Activated T-cell treated with anti-CD3 and anti-CD28 coated beads for 1 hour (primary cell): Measurements from ENCODE around the gene OR52K2.
"Not testable (repeated sequence)": the region's sequence is repeated elsewhere in the genome, so short reads cannot be mapped to it uniquely, and the experiment has no call there.

Experiments used
- DNase-seq: peaks from one replicate; pipeline ENCODE4 v3.0.0-alpha.2; 2020; ENCODE audit warnings: low read depth

Gene OR52K2

GRCh38 chr11:4448995-4449394, at the start of gene OR52K2:
Gene OR52K2 (plus strand): TSS chr11:4449295. CDS start chr11:4449340, 45 bp downstream.
- DNase-seq = no peak

GRCh38 chr11:4406206-4406605, 42.9 kb upstream of the OR52K2 start:
- DNase-seq = not testable (repeated sequence)

GRCh38 chr11:4416306-4416705, 32.8 kb upstream of the OR52K2 start:
- no peak for DNase-seq

GRCh38 chr11:4416816-4417215, 32.3 kb upstream of the OR52K2 start:
- DNase-seq = no peak

GRCh38 chr11:4418403-4418802, 30.7 kb upstream of the OR52K2 start:
- no peak for DNase-seq

GRCh38 chr11:4430051-4430450, 19.0 kb upstream of the OR52K2 start:
- no peak for DNase-seq

- DNase-seq = no peak
These were observed 15.2 kb upstream of the OR52K2 start for GRCh38 chr11:4433856-4434255.

- DNase-seq = no peak
These were observed 12.7 kb upstream of the OR52K2 start for GRCh38 chr11:4436411-4436810.

GRCh38 chr11:4441515-4441914, 7.6 kb upstream of the OR52K2 start:
- no peak for DNase-seq

GRCh38 chr11:4443232-4443891, 5.7 kb upstream of the OR52K2 start:
- no peak for DNase-seq

- DNase-seq = no peak
These were observed 4.0 kb downstream of the OR52K2 start for GRCh38 chr11:4453118-4453517.

GRCh38 chr11:4454021-4454420, 4.9 kb downstream of the OR52K2 start:
- DNase-seq = no peak

- DNase-seq = no peak
These were observed 6.3 kb downstream of the OR52K2 start for GRCh38 chr11:4455419-4455818.

- no peak for DNase-seq
These were observed 10.4 kb downstream of the OR52K2 start for GRCh38 chr11:4459500-4459899.

- DNase-seq = no peak
These were observed 11.1 kb downstream of the OR52K2 start for GRCh38 chr11:4460151-4460550.

- DNase-seq = no peak
These were observed 15.4 kb downstream of the OR52K2 start for GRCh38 chr11:4464216-4465159.

GRCh38 chr11:4465407-4465806, 16.3 kb downstream of the OR52K2 start:
- no peak for DNase-seq

- no peak for DNase-seq
These were observed 17.2 kb downstream of the OR52K2 start for GRCh38 chr11:4466131-4466870.

GRCh38 chr11:4466871-4467442, 17.9 kb downstream of the OR52K2 start:
- DNase-seq = no peak

GRCh38 chr11:4467811-4468606, 18.9 kb downstream of the OR52K2 start:
- no peak for DNase-seq

- no peak for DNase-seq
These were observed 30.5 kb downstream of the OR52K2 start for GRCh38 chr11:4479644-4480043.
